GM12878 (cell line): Measurements from ENCODE around the gene SLX9. TPM values are rescaled to one million over a fixed set of nuclear protein-coding genes. Genes with fewer than 3 reads are reported as not detected.

Source experiments
- ATAC-seq: fragments of 200-7000 bp; cut with Tn5 transposase; 3 replicates; pipeline ENCODE4 v1.9.1; 2020; ENCODE audit warnings: mild to moderate bottlenecking, moderate library complexity
- BruUV-seq: library from RNA; stranded (reverse); fragments of 400-500 nt; replicated peaks from 2 replicates; lab custom pipeline; 2021; lab: Mats Ljungman, UMichigan
- CTCF ChIA-PET: fragments of 300-600 bp; sonication (Branson Sonifier 250); formaldehyde crosslinking; extraction: SDS; loops from one replicate; lab custom pipeline; 2021; ENCODE audit warnings: inconsistent platforms; lab: Yijun Ruan, JAX
- POLR2A ChIA-PET: fragments of 350-600 bp; formaldehyde crosslinking; extraction: SDS; loops from one replicate; lab custom pipeline; 2021; ENCODE audit warnings: inconsistent platforms; lab: Charles Lee
- RAD21 ChIA-PET: fragments of 300-600 bp; sonication (Branson Sonifier 250); formaldehyde crosslinking; loops from one replicate; lab custom pipeline; 2023; ENCODE audit warnings: antibody characterized with exemption; ENCODE audit not compliant: unreplicated experiment; lab: Charles Lee
- SMC1A ChIA-PET: fragments of 300-600 bp; sonication (Branson Sonifier 250); formaldehyde crosslinking; loops from one replicate; lab custom pipeline; 2023; ENCODE audit not compliant: unreplicated experiment, uncharacterized antibody; lab: Charles Lee
- DNase-seq: peaks from one replicate; pipeline ENCODE4 v3.0.0-alpha.2; 2011; ENCODE audit warnings: low read depth, low spot score
- FAIRE-seq: peaks from 3 replicates; lab custom pipeline; 2011; peaks lifted over from hg19 to GRCh38; lab: Jason Lieb, UNC
- H2AFZ ChIP-seq: 2 replicates; pipeline ENCODE4 v1.6.0; 2011; ENCODE audit warnings: low read depth, low read length, control low read depth; ENCODE audit not compliant: control insufficient read depth
- H3K27ac ChIP-seq: 2 replicates; pipeline ENCODE4 v1.5.1; 2011; ENCODE audit warnings: control low read depth; ENCODE audit not compliant: control insufficient read depth, insufficient read depth
- H3K27me3 ChIP-seq, 2 experiments: replicated peaks in 1 of 2; 2 replicates each; pipeline versions ENCODE4 v1.6.0 to v1.6.1; 2011; ENCODE audit warnings: low read length in 1 of 2; ENCODE audit not compliant: control insufficient read depth in 2 of 2, insufficient read depth in 2 of 2
- H3K36me3 ChIP-seq, 2 experiments: 2 replicates each; pipeline ENCODE4 v1.5.1; 2011; ENCODE audit warnings: low read length in 1 of 2; ENCODE audit not compliant: control insufficient read depth in 2 of 2, insufficient read depth in 2 of 2
- H3K4me1 ChIP-seq: 2 replicates; pipeline ENCODE4 v1.6.1; 2011; ENCODE audit warnings: mild to moderate bottlenecking, low read length, moderate library complexity, mixed read lengths; ENCODE audit not compliant: control insufficient read depth, insufficient read depth
- H3K4me2 ChIP-seq: 2 replicates; pipeline ENCODE4 v1.6.0; 2011; ENCODE audit warnings: control low read depth; ENCODE audit not compliant: control insufficient read depth, insufficient read depth
- H3K4me3 ChIP-seq: fragments of 200-600 bp; sonication (generic); 2 replicates; pipeline ENCODE4 v1.5.1; 2016
- H3K79me2 ChIP-seq: 2 replicates; pipeline ENCODE4 v1.6.0; 2011; ENCODE audit warnings: low read length; ENCODE audit not compliant: control insufficient read depth, insufficient read depth
- H3K9ac ChIP-seq: 2 replicates; pipeline ENCODE4 v1.8.0; 2011; ENCODE audit warnings: low read length, control low read depth, mixed read lengths; ENCODE audit not compliant: control insufficient read depth, insufficient read depth
- H3K9me3 ChIP-seq: replicated peaks from 3 replicates; pipeline ENCODE4 v1.5.1; 2011; ENCODE audit warnings: mild to moderate bottlenecking, low read length; ENCODE audit not compliant: control insufficient read depth, insufficient read depth
- H4K20me1 ChIP-seq: 2 replicates; pipeline ENCODE4 v1.6.0; 2011; ENCODE audit not compliant: control insufficient read depth, insufficient read depth
- BMI1 ChIP-seq: fragments of 450-650 bp; IDR thresholded peaks from 2 replicates; pipeline ENCODE4 v1.6.1; 2016; ENCODE audit warnings: mild to moderate bottlenecking, moderate library complexity, borderline replicate concordance
- HCFC1 ChIP-seq: fragments of 150-350 bp; IDR thresholded peaks from 2 replicates; pipeline ENCODE4 v1.6.1; 2014; ENCODE audit warnings: low read length
- NR2C2 ChIP-seq: IDR thresholded peaks from 2 replicates; pipeline ENCODE4 v1.6.1; 2011; ENCODE audit warnings: borderline replicate concordance, low read depth; ENCODE audit not compliant: control insufficient read depth, insufficient read length
- REST ChIP-seq: IDR thresholded peaks from 2 replicates; pipeline ENCODE4 v1.6.1; 2012; ENCODE audit warnings: mild to moderate bottlenecking, low read depth, low read length
- RUNX3 ChIP-seq: IDR thresholded peaks from 2 replicates; pipeline ENCODE4 v1.6.1; 2012; ENCODE audit warnings: low read length, inconsistent platforms
- SKIL ChIP-seq: fragments of 450-650 bp; IDR thresholded peaks from 2 replicates; pipeline ENCODE4 v1.6.1; 2017; ENCODE audit warnings: mild to moderate bottlenecking, low read depth, inconsistent platforms; ENCODE audit not compliant: poor library complexity, severe bottlenecking
- STAT1 ChIP-seq: fragments of 450-650 bp; conservative IDR thresholded peaks from 2 replicates; pipeline ENCODE4 v1.6.1; 2014; ENCODE audit warnings: antibody characterized with exemption, mild to moderate bottlenecking
- USF1 ChIP-seq: IDR thresholded peaks from 2 replicates; pipeline ENCODE4 v1.6.1; 2011; ENCODE audit warnings: borderline replicate concordance, low read depth, mild to moderate bottlenecking, moderate library complexity, mixed read lengths, low read length; ENCODE audit not compliant: insufficient read depth; ENCODE audit errors: extremely low read length
- YBX1 ChIP-seq: fragments of 450-650 bp; IDR thresholded peaks from 2 replicates; pipeline ENCODE4 v1.6.1; 2016; ENCODE audit warnings: antibody characterized with exemption
- ZBTB40 ChIP-seq: fragments of 450-650 bp; IDR thresholded peaks from 2 replicates; pipeline ENCODE4 v1.6.1; 2016; ENCODE audit warnings: mild to moderate bottlenecking, moderate library complexity, borderline replicate concordance
- ZNF207 ChIP-seq: fragments of 450-650 bp; IDR thresholded peaks from 2 replicates; pipeline ENCODE4 v1.6.1; 2014; ENCODE audit warnings: antibody characterized with exemption, mild to moderate bottlenecking, borderline replicate concordance
- WGBS: methylation state at CpG from one replicate; pipeline ENCODE4 v1.1.6; 2016; ENCODE audit warnings: low lambda C conversion rate; ENCODE audit not compliant: insufficient replicate concordance, insufficient coverage; ENCODE audit errors: missing lambda C conversion rate; 5-methylcytosine and 5-hydroxymethylcytosine counted together
- in situ Hi-C: fragments of 300-500 bp; cut with MboI; formaldehyde crosslinking; loops from 9 replicates; pipeline ENCODE4 v1.14.3; 2018; ENCODE audit warnings: mixed read lengths
- intact Hi-C: fragments of 100-400 bp; cut with micrococcal nuclease; formaldehyde crosslinking; loops from one replicate; pipeline ENCODE4 v1.14.2; 2022; ENCODE audit not compliant: unreplicated experiment
- polyA plus RNA-seq, 11 experiments: library from polyadenylated mRNA; depleted of rRNA in 4 of 11; unstranded in 6 of 11; stranded (reverse) in 5 of 11; fragments of >200 nt; fragmentation: Nextera tagmentation in 4 of 11; fragmentation: Illumina TruSeq in 1 of 11; extraction: Ambion mirVana in 4 of 11; extraction: Trizol in 1 of 11; gene quantifications; 1 replicate in 1 of 11; 2 replicates in 10 of 11; pipeline versions ENCODE4 v1.2.1 to v1.2.3, GENCODE V29; 2011 to 2016; ENCODE audit warnings: inconsistent platforms in 2 of 11, missing spikeins in 2 of 11, low read depth in 1 of 11
- total RNA-seq, 4 experiments: library from RNA; depleted of rRNA in 3 of 4; stranded (reverse); fragments of >200 nt in 3 of 4; fragmentation: Illumina TruSeq in 1 of 4; extraction: Trizol in 1 of 4; gene quantifications; 2 replicates each; pipeline versions ENCODE4 v1.2.1 to v1.2.3, GENCODE V29; 2013 to 2021

SLX9 gene
- total and polyA plus RNA-seq, 10 of the 15 experiments (the other 5 are each of a cell fraction or from before 2014, with no cell fraction given) = 0.69 to 81.3 (median 33.9) TPM

- Histone ChIP-seq H3K9ac (no peak overlapping the region), H3K27me3 (no peaks in the 10 kb centered on the region), H3K4me2 (no peak overlapping the region), H2AFZ (no peak overlapping the region), H3K9me3 (no peaks in the 10 kb centered on the region; the same call in 2 of the 3 replicates), H3K27ac (no peak overlapping the region), H3K36me3 (peaks cover 15 to 27% of the 10 kb centered on the region in 2 experiments; a peak in 3 of 4 replicates), H3K79me2 (no peaks in the 10 kb centered on the region), H4K20me1 (no peaks in the 10 kb centered on the region), H3K4me1 (peaks cover 6% of the 10 kb centered on the region), H3K4me3 (no peak overlapping the region)
- BruUV-seq = no TSS peak
- intact Hi-C loops (no loop called here), in situ Hi-C loops (no loop called here)
- WGBS = 93% methylated on average over 38 of the region's 38 CpGs
- POLR2A ChIA-PET = interaction anchor here (0.6 kb wide), 1 partner anchor 242 kb away, joined by 4 read pairs; no protein-coding TSS in a partner anchor
- SMC1A ChIA-PET = no interaction called here
- no peak for TF ChIP-seq ZBTB40
- no peak for TF ChIP-seq NR2C2
- TF ChIP-seq USF1 = no peak
- no peak for TF ChIP-seq HCFC1
- no peak for TF ChIP-seq REST
- TF ChIP-seq RUNX3 = no peak
- TF ChIP-seq SKIL = no peak
- no peak for TF ChIP-seq BMI1
- TF ChIP-seq ZNF207 = no peak
- no peak for TF ChIP-seq STAT1
- no peak for TF ChIP-seq YBX1
- ATAC-seq (no peak), FAIRE-seq (no peak), DNase-seq (no peak)
- RAD21 ChIA-PET = no interaction called here
- CTCF ChIA-PET = interaction anchor here (2.3 kb wide), 1 partner anchor 161 kb away, joined by 10 read pairs; no protein-coding TSS in a partner anchor
Measured at GRCh38 chr21:44967082-44968047, 27.5 kb downstream of the SLX9 start.
